Stimulated activated naive CD4-positive, alpha-beta T cell (primary cell): ENCODE results near the gene TBRG1.
"Not testable (repeated sequence)": the region's sequence is repeated elsewhere in the genome, so short reads cannot be mapped to it uniquely, and the experiment has no call there.

Source experiments
- DNase-seq, 6 experiments: peaks; one replicate each; lab custom pipeline; 2025; lab: John Stamatoyannopoulos, UW

Gene TBRG1

GRCh38 chr11:124622531-124623451 is at the start of gene TBRG1:
Gene TBRG1, plus strand, starts transcription at chr11:124622864. Its CDS starts 220 bp downstream, at chr11:124623084.
- peak; percentile 72 to 84 (median 78) for DNase-seq

DNA sequence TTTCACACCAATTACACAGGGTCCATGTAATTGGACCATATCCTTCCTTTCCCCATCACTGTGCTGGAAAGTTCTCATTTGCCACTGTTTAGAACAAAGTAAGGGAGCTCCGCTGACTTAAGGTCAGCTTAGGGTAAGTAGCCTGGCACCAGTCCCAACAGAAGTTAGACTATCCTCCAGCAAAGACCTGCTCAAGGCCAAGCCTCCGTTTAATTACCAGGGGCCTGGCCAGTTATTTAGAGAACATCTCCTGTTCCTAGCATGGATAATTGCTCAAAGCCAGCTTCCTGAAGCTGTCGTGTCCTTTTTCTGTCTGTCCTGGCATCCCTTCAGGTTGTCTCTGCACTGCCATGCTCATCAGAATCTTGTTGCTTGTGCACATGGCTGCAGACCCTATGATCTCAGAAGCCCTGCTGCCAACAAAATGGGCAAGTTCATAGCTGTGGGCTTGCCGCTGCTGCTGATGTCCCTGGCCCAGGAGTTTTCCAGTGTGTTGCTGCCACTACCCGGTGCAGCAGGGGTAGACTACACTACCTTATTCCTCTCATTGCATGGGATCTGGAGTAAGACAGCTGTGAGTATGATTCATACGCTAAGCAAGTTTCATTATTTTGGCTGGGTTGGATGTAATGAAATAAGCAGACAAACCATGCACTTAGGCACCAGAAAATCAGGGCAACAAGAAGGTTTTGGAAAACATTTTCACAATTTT is 44.8 kb upstream of the TBRG1 start:
- DNase-seq = no peak

DNA sequence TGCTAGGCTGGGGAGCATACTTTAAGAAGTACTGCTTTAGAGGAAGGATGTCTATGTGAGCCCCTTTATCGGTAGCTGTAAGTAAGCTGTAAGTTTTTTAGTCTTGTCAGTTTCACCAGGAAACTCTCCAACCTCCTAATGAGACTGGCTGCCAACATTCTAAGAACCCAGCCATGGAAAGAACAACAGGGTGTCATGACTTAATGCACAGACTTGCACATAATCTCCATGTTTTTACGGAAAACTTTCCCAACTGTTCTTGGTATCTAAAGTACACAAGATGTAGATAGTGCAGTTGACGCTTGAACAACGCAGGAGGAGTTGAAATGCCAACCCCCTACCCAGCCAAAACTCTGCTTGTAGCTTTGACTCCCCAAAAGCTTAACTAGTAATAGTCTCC is 43.9 kb upstream of the TBRG1 start:
- no peak for DNase-seq

GRCh38 chr11:124581817-124582216 is 40.8 kb upstream of the TBRG1 start:
- no peak for DNase-seq

- no peak for DNase-seq
Observed at GRCh38 chr11:124582565-124582964, 40.1 kb upstream of the TBRG1 start.

DNA sequence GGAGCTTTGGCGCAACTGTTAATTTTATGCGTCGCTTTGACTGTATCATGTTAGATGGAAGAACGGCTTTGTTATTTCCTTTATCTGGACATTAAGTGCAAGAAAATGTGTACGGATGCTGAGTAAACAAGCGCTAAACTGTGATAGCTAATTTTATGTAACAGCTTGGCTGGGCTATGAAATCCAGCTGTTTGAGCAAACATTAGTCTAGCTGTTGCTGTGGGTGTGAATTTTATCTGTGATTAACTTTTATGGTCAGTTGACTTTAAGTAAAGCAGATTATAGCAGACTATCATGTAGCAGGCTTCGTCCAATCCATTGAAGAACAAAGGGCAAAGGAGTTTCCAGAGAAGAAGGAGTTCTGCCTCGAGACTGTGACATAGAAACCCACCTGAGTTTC is 38.9 kb upstream of the TBRG1 start:
- DNase-seq = no peak

GRCh38 chr11:124584681-124585372 is 37.8 kb upstream of the TBRG1 start:
- no peak for DNase-seq

GRCh38 chr11:124586238-124586860 is 36.3 kb upstream of the TBRG1 start:
- peak in 3 of 6 experiments; percentile 9 to 31 (median 10) for DNase-seq

GRCh38 chr11:124591430-124591829 is 31.2 kb upstream of the TBRG1 start:
- no peak for DNase-seq

DNA sequence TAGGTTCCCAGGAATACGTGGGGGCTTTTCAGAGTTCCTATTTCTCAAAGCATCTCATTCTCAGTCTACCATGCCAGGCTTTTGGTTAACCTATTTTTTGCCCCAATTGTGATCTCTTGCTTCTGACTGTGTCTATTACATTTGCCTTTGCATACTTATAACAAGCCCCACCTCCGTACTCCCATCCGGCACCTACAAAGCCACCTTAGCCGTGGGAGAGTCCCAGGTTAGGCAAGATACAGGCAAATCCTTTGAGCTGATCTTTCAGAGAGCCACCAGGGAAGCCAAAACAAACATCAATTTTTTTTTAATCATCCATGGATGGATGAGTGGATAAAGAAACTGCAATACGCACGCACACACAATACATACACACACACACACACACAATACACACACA is 30.0 kb upstream of the TBRG1 start:
- DNase-seq = no peak

DNA sequence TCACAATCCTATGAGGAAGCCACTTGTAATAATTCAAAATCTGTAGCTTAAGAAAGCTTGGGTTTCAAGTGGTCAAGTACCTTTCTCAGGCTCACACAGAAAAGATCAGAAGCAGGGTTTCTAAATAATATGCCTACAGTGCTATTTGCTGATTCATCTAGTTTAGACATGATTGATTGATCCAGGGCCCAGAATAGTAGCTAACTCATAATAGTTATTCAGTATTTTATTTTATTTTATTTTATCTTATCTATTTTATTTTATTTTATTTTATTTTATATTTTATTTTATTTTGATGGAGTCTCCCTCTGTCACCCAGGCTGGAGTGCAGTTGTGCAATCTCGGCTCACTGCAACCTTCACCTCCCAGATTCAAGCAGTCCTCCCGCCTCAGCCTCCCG is 27.4 kb upstream of the TBRG1 start:
- no peak for DNase-seq

DNA sequence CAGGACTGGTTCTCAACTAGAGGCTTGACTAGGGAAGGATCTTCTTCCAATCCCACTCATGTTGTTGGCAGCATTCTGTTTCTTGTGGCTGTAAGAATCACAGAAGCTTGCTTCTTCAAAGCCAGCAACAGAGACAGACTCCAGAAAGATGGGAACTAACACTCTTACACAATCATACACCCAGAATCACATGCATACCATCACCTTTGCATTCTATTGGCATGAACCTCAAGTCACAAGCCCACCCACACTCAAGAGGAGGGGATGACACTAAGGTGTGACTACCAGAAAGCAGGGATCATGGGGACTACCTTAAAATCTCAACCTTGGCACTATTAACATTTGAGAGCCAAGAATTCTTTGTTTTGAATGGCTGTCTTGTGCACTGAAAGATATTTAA is 25.0 kb upstream of the TBRG1 start:
- DNase-seq = no peak

GRCh38 chr11:124600621-124601320 is 21.9 kb upstream of the TBRG1 start:
- DNase-seq = no peak

DNA sequence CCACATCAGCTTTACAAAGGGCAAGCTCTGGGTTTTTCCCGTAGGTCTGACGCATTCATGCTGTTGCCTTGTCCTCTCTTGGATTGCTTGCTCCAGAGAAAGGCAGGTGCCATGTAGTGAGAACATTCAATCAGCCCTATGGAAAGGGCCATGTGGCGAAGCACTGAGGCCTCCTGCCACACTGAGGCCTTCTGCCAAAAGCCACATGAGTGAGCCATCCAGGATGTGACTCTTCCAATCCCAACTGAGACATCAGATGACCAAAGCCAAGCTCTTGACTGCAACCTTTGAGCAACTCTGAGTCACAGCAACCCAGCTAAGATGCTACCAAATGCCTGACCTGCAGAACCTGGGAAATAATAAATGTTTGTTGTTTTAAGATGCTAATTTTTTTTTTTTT is 20.5 kb upstream of the TBRG1 start:
- DNase-seq = no peak

- DNase-seq = not testable (repeated sequence)
Observed at GRCh38 chr11:124602723-124603122, 19.9 kb upstream of the TBRG1 start.

DNA sequence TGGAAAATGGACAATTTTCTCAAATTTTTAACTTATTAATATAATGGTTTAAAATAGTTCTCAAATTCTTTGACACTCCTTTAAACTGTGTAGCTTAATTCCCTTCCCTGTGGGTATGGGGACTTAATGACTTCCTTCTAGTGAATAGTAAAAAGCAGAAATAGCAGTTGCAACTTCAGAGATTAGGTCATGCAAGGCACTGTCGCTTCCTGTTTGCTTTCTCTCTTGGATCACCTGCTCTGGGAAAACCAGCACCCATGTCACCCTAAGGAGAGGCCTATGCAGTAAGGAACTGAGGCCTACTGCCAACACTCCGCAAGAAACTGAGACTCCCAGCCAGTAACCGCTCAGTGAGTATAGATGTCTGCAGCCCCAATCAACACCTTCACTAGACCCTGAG is 16.9 kb upstream of the TBRG1 start:
- DNase-seq = no peak

- no peak for DNase-seq
Observed at GRCh38 chr11:124608147-124608546, 14.5 kb upstream of the TBRG1 start.

GRCh38 chr11:124610295-124610694 is 12.4 kb upstream of the TBRG1 start:
- DNase-seq = no peak

DNA sequence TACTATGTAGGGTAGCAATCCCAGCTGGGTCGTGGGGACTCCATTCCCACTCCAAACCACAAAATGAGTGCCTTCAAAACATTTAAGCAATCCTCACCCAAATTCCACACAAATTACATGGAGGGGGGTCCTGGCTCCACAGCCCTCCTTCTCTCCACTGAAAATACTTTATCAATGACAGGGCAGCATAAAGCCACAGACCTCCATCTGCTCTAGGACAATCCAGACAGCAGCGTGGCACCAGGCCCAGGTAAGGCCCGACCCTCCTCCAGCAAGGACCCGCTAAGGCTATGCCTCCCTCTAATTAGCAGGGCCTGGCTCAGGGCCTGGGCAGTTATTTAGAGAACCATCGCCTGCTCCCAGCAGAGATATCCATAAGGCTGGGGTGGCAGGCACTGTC is 11.6 kb upstream of the TBRG1 start, which contains the start of gene PANX3:
PANX3 (plus strand) TSS at position 365 of the 400 bp plus-strand sequence. CDS start 129 bp downstream, outside the sequence.
- no peak for DNase-seq

DNA sequence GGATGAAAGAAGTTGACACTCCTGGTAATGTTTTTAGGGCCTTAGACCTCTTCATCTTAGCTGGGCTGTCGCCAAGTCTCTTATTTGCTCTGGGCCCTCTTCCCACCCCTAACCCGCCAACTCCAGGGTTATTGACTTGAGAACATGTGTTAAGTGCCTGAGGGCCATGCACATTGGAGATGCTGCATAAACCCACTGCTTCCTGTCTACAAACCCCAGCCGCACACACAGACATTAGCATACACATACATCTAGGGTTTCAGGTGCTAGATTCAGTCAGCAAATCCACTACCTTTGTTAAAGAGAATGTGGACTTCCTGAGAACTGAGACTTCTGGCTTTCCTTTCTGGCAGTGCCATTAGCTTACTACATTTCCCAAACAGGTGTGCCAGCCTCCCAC is 10.6 kb upstream of the TBRG1 start:
- DNase-seq = peak in 1 of 6 experiments; percentile 10

GRCh38 chr11:124612567-124613246 is 10.0 kb upstream of the TBRG1 start:
- DNase-seq = no peak
